PFSK-1 (cell line): Measurements from ENCODE around the gene CHD5.
A peak's percentile ranks its signal among the peaks of the same experiment; 100 is the strongest.

Source experiments
- FOXP2 ChIP-seq: optimal IDR thresholded peaks from 2 replicates; pipeline ENCODE3; 2011; ENCODE audit warnings: borderline replicate concordance, control low read depth, inconsistent platforms; ENCODE audit not compliant: insufficient read depth; ENCODE audit errors: extremely low read length, extremely low read depth
- POLR2AphosphoS5 ChIP-seq: IDR thresholded peaks from 2 replicates; pipeline ENCODE4 v1.6.1; 2012; ENCODE audit warnings: low read depth, mild to moderate bottlenecking, control low read depth, low read length, moderate library complexity
- REST ChIP-seq, 2 experiments: IDR thresholded peaks; 2 replicates each; pipeline versions ENCODE4 v1.6.1 to v1.8.0; 2011 to 2012; ENCODE audit warnings: low read depth in 2 of 2, low read length in 2 of 2, control low read depth in 1 of 2, inconsistent platforms in 1 of 2, mild to moderate bottlenecking in 1 of 2, moderate library complexity in 1 of 2; ENCODE audit not compliant: insufficient read depth in 1 of 2
- SIN3A ChIP-seq: IDR thresholded peaks from 2 replicates; pipeline ENCODE4 v1.6.1; 2012; ENCODE audit warnings: mild to moderate bottlenecking, low read length, moderate library complexity, borderline replicate concordance; ENCODE audit not compliant: insufficient read depth
- TAF1 ChIP-seq: IDR thresholded peaks from 2 replicates; pipeline ENCODE4 v1.6.1; 2012; ENCODE audit warnings: low read length, control low read depth, borderline replicate concordance; ENCODE audit not compliant: insufficient read depth

The CHD5 gene

GRCh38 chr1:6099787-6100765, 80.0 kb downstream of the CHD5 start:
- TF ChIP-seq REST (IDR thresholded peaks at IDR 0.05; ENCODE audit: insufficient read depth in 1 of 2, low read depth in 2 of 2, low read length in 2 of 2), result 0 out of 4 replicates have a peak, but pooled peaks of 1 of the 2 experiments have one; percentile 22
- TF ChIP-seq FOXP2, result no peak

GRCh38 chr1:6099297-6099696, 80.8 kb downstream of the CHD5 start:
- no peak for TF ChIP-seq FOXP2
- TF ChIP-seq REST (IDR thresholded peaks at IDR 0.05; ENCODE audit: insufficient read depth in 1 of 2, low read depth in 2 of 2, low read length in 2 of 2), result no peak
- TF ChIP-seq POLR2AphosphoS5, result no peak
- TF ChIP-seq TAF1, result no peak
- no peak for TF ChIP-seq SIN3A

- no peak for TF ChIP-seq TAF1
- TF ChIP-seq REST (IDR thresholded peaks at IDR 0.05; ENCODE audit: insufficient read depth in 1 of 2, low read depth in 2 of 2, low read length in 2 of 2), result no peak
- no peak for TF ChIP-seq POLR2AphosphoS5
- no peak for TF ChIP-seq SIN3A
- no peak for TF ChIP-seq FOXP2
These were observed 81.6 kb downstream of the CHD5 start for GRCh38 chr1:6098303-6099215.

- TF ChIP-seq SIN3A (no peak), FOXP2 (no peak)
These were observed 82.3 kb downstream of the CHD5 start for GRCh38 chr1:6097824-6098223.

GRCh38 chr1:6097117-6097595, 83.0 kb downstream of the CHD5 start:
- TF ChIP-seq REST (IDR thresholded peaks at IDR 0.05; ENCODE audit: insufficient read depth in 1 of 2, low read depth in 2 of 2, low read length in 2 of 2) (no peak), FOXP2 (no peak), POLR2AphosphoS5 (no peak), TAF1 (no peak), SIN3A (no peak)
